ENCODE results near the gene CCM2. TPM values are rescaled to one million over a fixed set of nuclear protein-coding genes. Genes with fewer than 3 reads are reported as not detected.

Gene CCM2
- total RNA-seq, 1 donor from 2014 or later = 33.8 TPM

DNA sequence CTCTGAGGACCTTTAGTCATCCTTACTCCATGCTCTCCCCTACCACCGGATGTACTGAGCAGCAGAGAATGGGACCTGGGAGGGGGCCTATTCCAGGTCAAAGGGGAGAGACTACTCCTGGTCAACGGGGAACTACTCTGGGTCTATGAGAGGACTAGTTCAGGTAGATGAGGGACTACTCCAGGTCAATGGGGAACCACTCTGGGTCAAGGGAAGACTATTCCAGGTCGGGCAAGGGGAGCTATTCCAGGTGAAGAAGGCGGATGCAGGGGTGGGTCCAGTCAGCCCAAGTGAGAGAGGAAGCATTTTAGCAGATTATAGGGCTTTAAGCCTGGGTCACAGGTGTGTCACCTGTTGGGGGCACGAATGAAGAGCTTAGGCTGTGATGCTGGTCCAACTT, 35.4 kb downstream of the CCM2 start:
- peaks cover 3% of the 10 kb centered on the region for H3K36me3 Mint-ChIP-seq
- no peaks in the 10 kb centered on the region for H3K27me3 Mint-ChIP-seq
- peaks cover 18% of the 10 kb centered on the region for H3K4me1 Mint-ChIP-seq (ENCODE audit: unreplicated experiment)
- H3K9me3 Mint-ChIP-seq = no peaks in the 10 kb centered on the region
- no peak overlapping the region for H3K27ac Mint-ChIP-seq
- no peak for DNase-seq (ENCODE audit: extremely low spot score, unreplicated experiment)
- no peak overlapping the region for H3K4me3 Mint-ChIP-seq
- TF ChIP-seq, protein P1, sequence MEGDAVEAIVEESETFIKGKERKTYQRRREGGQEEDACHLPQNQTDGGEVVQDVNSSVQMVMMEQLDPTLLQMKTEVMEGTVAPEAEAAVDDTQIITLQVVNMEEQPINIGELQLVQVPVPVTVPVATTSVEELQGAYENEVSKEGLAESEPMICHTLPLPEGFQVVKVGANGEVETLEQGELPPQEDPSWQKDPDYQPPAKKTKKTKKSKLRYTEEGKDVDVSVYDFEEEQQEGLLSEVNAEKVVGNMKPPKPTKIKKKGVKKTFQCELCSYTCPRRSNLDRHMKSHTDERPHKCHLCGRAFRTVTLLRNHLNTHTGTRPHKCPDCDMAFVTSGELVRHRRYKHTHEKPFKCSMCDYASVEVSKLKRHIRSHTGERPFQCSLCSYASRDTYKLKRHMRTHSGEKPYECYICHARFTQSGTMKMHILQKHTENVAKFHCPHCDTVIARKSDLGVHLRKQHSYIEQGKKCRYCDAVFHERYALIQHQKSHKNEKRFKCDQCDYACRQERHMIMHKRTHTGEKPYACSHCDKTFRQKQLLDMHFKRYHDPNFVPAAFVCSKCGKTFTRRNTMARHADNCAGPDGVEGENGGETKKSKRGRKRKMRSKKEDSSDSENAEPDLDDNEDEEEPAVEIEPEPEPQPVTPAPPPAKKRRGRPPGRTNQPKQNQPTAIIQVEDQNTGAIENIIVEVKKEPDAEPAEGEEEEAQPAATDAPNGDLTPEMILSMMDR (conservative IDR thresholded peaks at IDR 0.05) = no peak

DNA sequence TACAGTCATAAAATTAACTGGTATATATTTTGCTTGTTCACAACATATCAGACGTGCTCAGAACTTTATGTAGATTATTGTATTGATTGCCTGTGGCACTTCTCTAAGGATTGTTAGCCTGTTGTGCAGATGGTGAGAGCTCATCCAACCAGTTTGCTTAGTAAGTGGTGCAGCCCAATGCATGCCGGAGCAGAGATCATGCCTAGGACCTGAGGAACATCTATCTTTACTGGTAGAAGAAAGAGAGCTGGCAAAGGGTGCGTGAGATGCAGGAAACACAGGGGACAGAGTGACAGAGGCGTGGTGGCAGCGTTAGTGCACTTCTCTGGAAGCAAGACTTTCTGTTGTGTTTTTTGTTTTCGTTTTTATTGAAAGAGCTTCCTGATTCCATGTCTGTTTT, 35.9 kb downstream of the CCM2 start:
- no peak for DNase-seq (ENCODE audit: extremely low spot score, unreplicated experiment)
- TF ChIP-seq, protein P1 (conservative IDR thresholded peaks at IDR 0.05) = no peak
- H3K4me1 Mint-ChIP-seq (ENCODE audit: unreplicated experiment) = peaks cover 18% of the 10 kb centered on the region
- H3K36me3 Mint-ChIP-seq = peaks cover 6% of the 10 kb centered on the region
- H3K4me3 Mint-ChIP-seq = peak overlapping the region; percentile 62
- no peaks in the 10 kb centered on the region for H3K27me3 Mint-ChIP-seq
- no peaks in the 10 kb centered on the region for H3K9me3 Mint-ChIP-seq
- peak overlapping the region; percentile 88 for H3K27ac Mint-ChIP-seq

DNA sequence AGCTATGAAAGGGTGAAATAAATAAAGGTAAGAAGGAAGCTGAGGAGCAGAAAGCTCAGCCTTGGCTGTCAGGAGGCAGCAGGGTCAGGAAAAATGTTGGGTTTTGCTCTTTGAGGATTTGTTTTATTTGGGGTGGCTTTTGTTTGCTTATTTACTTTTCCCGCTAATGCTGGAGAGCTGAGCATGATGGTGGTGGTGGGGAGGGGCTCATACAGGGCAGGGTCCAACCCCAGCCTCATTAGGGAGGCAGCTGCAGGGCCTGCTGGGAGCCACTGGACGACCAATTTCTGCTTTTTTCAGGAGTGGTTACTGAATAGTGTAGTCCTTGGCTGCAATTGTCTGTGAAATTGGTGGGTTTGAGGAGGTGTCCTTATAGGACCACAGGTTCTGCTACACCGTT, 36.3 kb downstream of the CCM2 start:
- no peak for DNase-seq (ENCODE audit: extremely low spot score, unreplicated experiment)

DNA sequence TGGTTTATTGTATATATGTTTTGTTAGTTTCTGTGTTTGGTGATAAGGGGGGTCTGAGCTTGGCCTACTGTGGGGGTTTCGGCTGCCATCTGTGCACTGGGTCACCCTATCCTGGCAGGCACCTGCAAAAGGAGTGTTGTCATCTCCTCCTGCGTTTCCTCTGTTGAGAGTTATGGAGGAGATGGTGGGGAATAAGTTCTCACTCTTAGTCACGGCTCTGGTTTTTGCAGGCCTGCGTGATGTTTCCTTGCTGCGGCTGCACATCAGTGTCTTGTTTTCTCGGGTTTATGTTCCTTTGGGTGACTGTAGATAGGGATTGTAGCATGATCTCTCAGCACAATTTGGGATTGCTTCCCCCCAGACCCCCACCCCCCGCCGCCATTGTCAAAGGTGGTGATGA, 36.8 kb downstream of the CCM2 start:
- Mint-ChIP-seq H3K9me3 (no peaks in the 10 kb centered on the region), H3K27me3 (no peaks in the 10 kb centered on the region), H3K4me3 (no peak overlapping the region), H3K36me3 (peaks cover 10% of the 10 kb centered on the region), H3K4me1 (ENCODE audit: unreplicated experiment) (peaks cover 18% of the 10 kb centered on the region), H3K27ac (peak overlapping the region; percentile 88)
- DNase-seq (ENCODE audit: extremely low spot score, unreplicated experiment) = no peak
- TF ChIP-seq, protein P1 (conservative IDR thresholded peaks at IDR 0.05) = no peak

More for the DNA sequence above, 36.3 kb downstream of the CCM2 start:
- Mint-ChIP-seq H3K4me1 (ENCODE audit: unreplicated experiment) (peaks cover 18% of the 10 kb centered on the region), H3K9me3 (no peaks in the 10 kb centered on the region), H3K27ac (peak overlapping the region; percentile 88), H3K36me3 (peaks cover 10% of the 10 kb centered on the region), H3K27me3 (no peaks in the 10 kb centered on the region), H3K4me3 (peak overlapping the region; percentile 62)
- TF ChIP-seq, protein P1 (conservative IDR thresholded peaks at IDR 0.05) = no peak

- TF ChIP-seq, protein P1 (conservative IDR thresholded peaks at IDR 0.05) = no peak
- Mint-ChIP-seq H3K4me3 (no peak overlapping the region), H3K27ac (peak overlapping the region; percentile 67), H3K36me3 (peaks cover 16% of the 10 kb centered on the region), H3K4me1 (ENCODE audit: unreplicated experiment) (peaks cover 18% of the 10 kb centered on the region), H3K9me3 (no peaks in the 10 kb centered on the region), H3K27me3 (no peaks in the 10 kb centered on the region)
- no peak for DNase-seq (ENCODE audit: extremely low spot score, unreplicated experiment)
These were observed 37.9 kb downstream of the CCM2 start for GRCh38 chr7:45037876-45038275.

DNA sequence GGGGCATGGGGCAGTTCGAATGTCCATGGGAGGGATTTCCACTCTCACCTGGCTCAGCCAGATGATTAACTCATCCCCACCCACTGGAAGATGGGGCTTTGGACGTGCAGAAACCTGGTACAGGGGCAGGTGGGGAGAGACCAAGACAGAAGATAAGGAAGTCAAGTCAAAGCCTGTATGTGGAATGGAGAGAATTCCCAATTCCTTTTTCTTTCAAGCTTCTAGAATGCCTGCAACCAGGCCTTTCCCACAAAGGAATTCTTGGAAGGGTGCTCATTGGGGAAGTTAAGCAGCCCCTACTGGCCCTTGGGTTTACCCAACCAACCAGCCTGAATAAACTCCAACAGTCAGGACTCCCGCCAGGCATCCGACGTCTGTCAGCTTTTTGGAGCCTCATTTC, 39.1 kb downstream of the CCM2 start:
- H3K4me1 Mint-ChIP-seq (ENCODE audit: unreplicated experiment) = peaks cover 13% of the 10 kb centered on the region
- no peak overlapping the region for H3K4me3 Mint-ChIP-seq
- no peak for DNase-seq (ENCODE audit: extremely low spot score, unreplicated experiment)
- H3K9me3 Mint-ChIP-seq = no peaks in the 10 kb centered on the region
- H3K27me3 Mint-ChIP-seq = no peaks in the 10 kb centered on the region
- no peak overlapping the region for H3K27ac Mint-ChIP-seq
- TF ChIP-seq, protein P1 (conservative IDR thresholded peaks at IDR 0.05) = no peak
- H3K36me3 Mint-ChIP-seq = peaks cover 21% of the 10 kb centered on the region

Data from type B pancreatic cell (in vitro differentiated cells).